Pancreas (tissue), 8 donors: ENCODE results near the gene MPP4. TPM values are rescaled to one million over a fixed set of nuclear protein-coding genes. Genes with fewer than 3 reads are reported as not detected.

Source experiments
- polyA plus RNA-seq, 2 donors: library from polyadenylated mRNA; stranded (reverse); fragments of 200-250 nt; gene quantifications; one replicate each; pipeline ENCODE4 v1.2.3, GENCODE V29; 2013
- total RNA-seq, 6 donors: library from RNA; stranded (reverse); fragmentation: NEBNext Ultra II Directional in 4 of 6; extraction: Animal tissue kit (Norgen Biotek cat#: 25700) in 4 of 6; gene quantifications; one replicate each; pipeline versions ENCODE4 v1.2.1 to v1.2.4, GENCODE V29; 2021 to 2023
- donor health status: healthy with polysubstance abuse.
- donor health status: DM: no; HTN: no; CAD: no; lungs with moderate emphysema.
- donor health status: DM: no; HTN: no; CAD: no.
- donor health status: Bipolar disorder and iron deficiency.
- donor health status: DM: yes; HTN: yes; CAD: no.
- donor health status: DM: no; HTN: no; CAD: no.
- donor health status: DM: no; HTN: no; CAD: no.
- donor health status: DM: yes; HTN: yes; CAD: no.

The MPP4 gene
- total and polyA plus RNA-seq, 8 donors: 0.06 to 0.19 (median 0.09) TPM; not detected in 5

Other genes with a start within 250 kb of the MPP4 start
- gene TRAK2, start 247.2 kb downstream of the MPP4 start, total RNA-seq: 10 to 100 TPM; 17.0 to 33.6 (median 20.4) TPM
- gene TRAK2, start 247.2 kb downstream of the MPP4 start, polyA plus RNA-seq: 1 to 10 TPM; 8.9 to 9.7 TPM
- 10 to 100 TPM in 5 of 6 donors, 1 to 10 TPM in 1; 8.1 to 13.9 (median 11.2) TPM for gene STRADB, start 246.9 kb downstream of the MPP4 start, total RNA-seq
- gene STRADB, start 246.9 kb downstream of the MPP4 start, polyA plus RNA-seq: 10 to 100 TPM; 12.2 to 19.1 TPM
- 1 to 10 TPM; 3.0 to 9.6 (median 4.7) TPM for gene TMEM237, start 55.1 kb downstream of the MPP4 start, total RNA-seq
- 1 to 10 TPM; 4.3 to 5.5 TPM for gene TMEM237, start 55.1 kb downstream of the MPP4 start, polyA plus RNA-seq
- gene ALS2, start 82.3 kb upstream of the MPP4 start, total RNA-seq: 10 to 100 TPM in 1 of 6 donors, 1 to 10 TPM in 5; 6.6 to 12.9 (median 7.4) TPM
- 1 to 10 TPM; 4.8 to 7.0 TPM for gene ALS2, start 82.3 kb upstream of the MPP4 start, polyA plus RNA-seq
- gene CDK15, start 107.9 kb upstream of the MPP4 start, total RNA-seq: under 1 TPM in 3 of 6 donors, not detected in 3; 0.09 to 0.35 (median 0.31) TPM
- under 1 TPM; 0.11 to 0.12 TPM for gene CDK15, start 107.9 kb upstream of the MPP4 start, polyA plus RNA-seq